HG02642 (cell line): ENCODE results near the gene ZNF236.
"Not testable (repeated sequence)": the region's sequence is repeated elsewhere in the genome, so short reads cannot be mapped to it uniquely, and the experiment has no call there.

Experiments used
- ATAC-seq: cut with Tn5 transposase; IDR thresholded peaks from one replicate; pipeline ENCODE4 v1.9.1; 2021; ENCODE audit warnings: mild to moderate bottlenecking; ENCODE audit not compliant: unreplicated experiment, poor library complexity

The ZNF236 gene

DNA sequence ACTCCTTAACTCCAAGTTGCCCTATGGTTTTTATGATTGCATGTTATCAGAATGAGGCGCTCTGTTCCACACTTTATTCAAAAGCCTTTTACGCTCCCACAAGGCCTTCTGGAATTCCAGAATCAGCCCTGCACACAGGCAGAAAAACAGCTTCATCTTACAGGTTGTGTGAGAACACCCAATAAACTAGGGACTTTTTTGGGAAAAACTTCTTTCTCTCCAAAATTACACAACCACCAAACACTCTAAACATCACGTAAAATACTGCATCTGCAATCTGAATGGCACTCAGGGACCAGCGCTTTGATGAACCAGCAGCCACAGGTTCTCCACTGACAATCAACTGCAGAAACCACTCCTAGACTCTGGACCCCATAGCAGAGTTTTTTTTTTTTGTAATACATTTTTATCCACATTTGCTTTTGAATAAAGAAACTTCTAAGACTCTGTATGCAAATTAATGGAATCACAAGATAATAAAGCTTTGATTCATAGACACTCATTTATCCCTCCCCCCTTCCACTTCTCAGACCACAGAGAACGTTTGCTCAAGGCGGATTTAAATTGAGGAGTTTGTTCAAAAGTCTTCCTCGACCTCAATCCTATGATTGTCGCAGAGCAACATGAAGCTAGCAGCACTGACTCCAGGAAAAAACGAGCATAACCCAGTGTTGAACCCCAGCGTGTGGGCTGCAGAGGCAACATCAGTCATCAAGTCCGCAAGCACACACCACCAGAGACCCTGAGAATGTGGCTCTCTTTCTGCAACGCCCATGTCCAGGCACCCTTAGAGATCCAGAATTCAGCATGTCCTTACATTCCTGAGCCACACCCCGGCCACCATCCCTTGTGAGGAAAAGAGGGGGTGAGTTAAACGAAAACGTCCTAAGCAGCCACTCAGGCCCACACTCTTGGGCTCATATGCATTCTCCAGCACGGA lies 193.7 kb downstream of the ZNF236 start:
- no peak for ATAC-seq

DNA sequence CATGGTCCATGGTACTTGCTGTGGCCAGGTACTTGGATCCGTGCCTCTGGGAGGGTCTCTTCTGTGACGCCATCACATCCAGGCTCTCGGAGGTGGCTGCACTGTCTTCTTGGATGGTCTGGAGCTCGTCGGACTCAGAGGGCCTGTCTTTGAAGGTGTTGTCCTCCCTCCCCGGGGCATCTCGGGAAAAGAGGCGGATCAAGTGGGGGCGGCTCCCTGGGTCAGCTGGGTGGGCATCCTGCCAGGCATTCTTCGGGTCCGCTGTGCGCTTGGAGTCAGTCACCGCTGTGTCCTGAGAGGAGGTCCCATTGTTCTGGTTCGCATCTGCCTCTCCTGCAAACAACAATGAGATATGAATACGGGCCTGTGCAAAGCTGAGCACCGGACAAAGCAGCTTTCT lies 194.6 kb downstream of the ZNF236 start:
- no peak for ATAC-seq

GRCh38 chr18:77017355-77017754 lies 195.0 kb downstream of the ZNF236 start:
- ATAC-seq: no peak

GRCh38 chr18:77018650-77019049 lies 196.3 kb downstream of the ZNF236 start:
- not testable (repeated sequence) for ATAC-seq

- ATAC-seq: no peak
These were observed 197.3 kb downstream of the ZNF236 start for GRCh38 chr18:77019641-77020040.
